Measurements from ENCODE around the gene SHISAL2B. TPM values are rescaled to one million over a fixed set of nuclear protein-coding genes. Genes with fewer than 3 reads are reported as not detected.
"Not testable (repeated sequence)": the region's sequence is repeated elsewhere in the genome, so short reads cannot be mapped to it uniquely, and the experiment has no call there.

The SHISAL2B gene
- total and polyA plus RNA-seq, 8 donors = not detected

DNA sequence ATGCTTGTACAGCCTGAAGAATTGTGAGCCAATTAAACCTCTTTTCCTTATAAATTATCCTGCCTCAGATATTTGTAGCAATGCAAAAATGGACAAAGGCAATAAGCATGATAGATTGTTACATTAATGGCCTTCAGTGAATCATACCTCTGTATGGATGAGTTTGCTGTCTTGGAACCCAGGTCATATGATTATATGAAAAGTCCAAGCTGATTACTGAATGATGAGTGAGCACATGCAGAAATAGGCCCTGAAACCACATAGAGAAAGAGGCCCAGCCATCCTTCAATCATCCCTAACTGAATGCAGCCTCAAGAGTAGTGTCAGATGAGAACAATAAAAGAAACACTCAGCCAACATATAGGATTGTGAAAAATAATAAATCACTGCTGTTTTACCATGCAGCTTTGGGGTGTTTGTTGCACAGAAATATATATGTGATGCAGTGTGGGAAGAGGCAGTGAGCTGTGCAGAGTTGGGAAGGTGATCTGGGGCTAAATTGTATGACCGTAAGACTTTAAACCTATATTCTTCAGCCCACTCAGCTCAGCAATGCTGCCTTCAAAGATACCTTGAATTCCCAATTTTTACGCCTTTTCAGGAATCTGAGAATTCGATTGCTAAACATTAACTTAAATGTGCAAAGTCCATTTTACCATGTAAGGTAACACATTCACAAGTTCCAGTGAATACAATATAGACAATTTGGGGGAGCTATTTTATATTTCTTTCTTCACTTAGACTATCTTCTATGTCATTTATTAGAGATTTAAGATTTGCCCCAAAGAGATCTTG is 36.3 kb upstream of the SHISAL2B start:
- H3K9me3 ChIP-seq = no peaks in the 10 kb centered on the region
- DNase-seq = no peak
- no peaks in the 10 kb centered on the region for H3K36me3 ChIP-seq
- intact Hi-C loops (cut with DNase I; ENCODE audit: low total_unique reads) = no loop called here
- 70 to 82% (median 73%) methylated on average over 3 of the region's 3 CpGs for WGBS, 5 donors
- no peak overlapping the region for H3K27ac ChIP-seq
- no peak overlapping the region for H3K4me3 ChIP-seq
- no peaks in the 10 kb centered on the region for H3K4me1 ChIP-seq
- TF ChIP-seq CTCF (IDR thresholded peaks at IDR 0.05) = no peak
- no peak for TF ChIP-seq EP300 (IDR thresholded peaks at IDR 0.05)
- no peak for TF ChIP-seq POLR2A (IDR thresholded peaks at IDR 0.05)
- no peak for TF ChIP-seq POLR2AphosphoS5 (IDR thresholded peaks at IDR 0.05)
- no peaks in the 10 kb centered on the region for H3K27me3 ChIP-seq

DNA sequence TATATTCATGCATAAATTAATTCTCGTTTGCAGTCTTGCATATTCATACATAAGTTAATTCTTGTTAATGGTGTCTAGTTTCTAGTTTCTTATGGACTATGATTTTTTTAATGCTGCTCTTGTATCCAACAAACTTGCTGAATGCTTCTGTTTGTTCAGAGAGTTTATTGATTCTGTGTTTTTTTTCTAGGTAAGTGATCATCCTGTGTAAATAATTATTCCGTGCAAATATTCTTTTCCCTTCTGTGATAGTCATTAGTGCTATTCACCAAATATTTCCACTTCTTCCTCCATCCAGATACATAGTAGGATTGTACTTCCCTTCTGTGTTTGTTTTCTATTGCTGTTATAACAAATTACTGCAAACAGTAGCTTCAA is 35.8 kb upstream of the SHISAL2B start:
- DNase-seq = no peak
- no peaks in the 10 kb centered on the region for H3K27me3 ChIP-seq
- WGBS, 5 donors = 62 to 72% (median 64%) methylated on average over 2 of the region's 2 CpGs
- intact Hi-C loops (cut with DNase I; ENCODE audit: low total_unique reads) = no loop called here
- no peaks in the 10 kb centered on the region for H3K36me3 ChIP-seq
- H3K4me1 ChIP-seq = no peaks in the 10 kb centered on the region
- no peak for TF ChIP-seq CTCF (IDR thresholded peaks at IDR 0.05)
- no peak for TF ChIP-seq POLR2A (IDR thresholded peaks at IDR 0.05)
- TF ChIP-seq POLR2AphosphoS5 (IDR thresholded peaks at IDR 0.05) = no peak
- TF ChIP-seq EP300 (IDR thresholded peaks at IDR 0.05) = no peak
- H3K9me3 ChIP-seq = no peaks in the 10 kb centered on the region
- H3K27ac ChIP-seq = no peak overlapping the region
- H3K4me3 ChIP-seq = no peak overlapping the region

DNA sequence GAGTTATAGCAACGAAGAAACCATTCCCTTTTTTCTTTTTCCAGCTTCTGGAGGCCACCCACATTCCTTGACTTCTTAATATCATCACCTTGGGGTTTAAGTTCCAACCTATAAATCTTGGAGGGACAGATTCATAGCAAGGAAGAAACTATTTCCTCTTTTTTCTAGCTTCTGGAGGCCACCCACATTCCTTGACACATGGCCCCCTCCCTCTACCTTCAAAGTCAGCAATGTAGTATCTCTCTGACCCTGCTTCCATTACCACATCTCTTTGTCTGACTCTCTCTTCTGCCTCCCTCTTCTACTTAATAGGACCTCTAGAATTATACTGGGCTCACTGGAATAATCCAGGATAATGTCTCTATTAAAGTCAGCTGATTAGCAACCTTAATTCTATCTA is 34.7 kb upstream of the SHISAL2B start:
- Histone ChIP-seq H3K9me3 (no peaks in the 10 kb centered on the region), H3K4me1 (no peaks in the 10 kb centered on the region), H3K27me3 (no peaks in the 10 kb centered on the region), H3K27ac (no peak overlapping the region), H3K36me3 (no peaks in the 10 kb centered on the region), H3K4me3 (no peak overlapping the region)
- no peak for DNase-seq
- no peak for TF ChIP-seq CTCF (IDR thresholded peaks at IDR 0.05)
- no peak for TF ChIP-seq POLR2A (IDR thresholded peaks at IDR 0.05)
- no peak for TF ChIP-seq EP300 (IDR thresholded peaks at IDR 0.05)
- no peak for TF ChIP-seq POLR2AphosphoS5 (IDR thresholded peaks at IDR 0.05)
- intact Hi-C loops (cut with DNase I; ENCODE audit: low total_unique reads) = no loop called here
- 40 to 77% (median 60%) methylated on average over 1 of the region's 1 CpG for WGBS, 5 donors

- H3K36me3 ChIP-seq = no peaks in the 10 kb centered on the region
- H3K9me3 ChIP-seq = no peaks in the 10 kb centered on the region
- H3K4me1 ChIP-seq = no peaks in the 10 kb centered on the region
- TF ChIP-seq POLR2AphosphoS5 (IDR thresholded peaks at IDR 0.05) = no peak
- TF ChIP-seq CTCF (IDR thresholded peaks at IDR 0.05) = no peak
- TF ChIP-seq EP300 (IDR thresholded peaks at IDR 0.05) = no peak
- no peak for TF ChIP-seq POLR2A (IDR thresholded peaks at IDR 0.05)
- WGBS, 5 donors = 70 to 92% (median 82%) methylated on average over 3 of the region's 3 CpGs
- no peak overlapping the region for H3K4me3 ChIP-seq
- intact Hi-C loops (cut with DNase I; ENCODE audit: low total_unique reads) = no loop called here
- H3K27ac ChIP-seq = no peak overlapping the region
- H3K27me3 ChIP-seq = peaks cover 0 to 7% (median 0%) of the 10 kb centered on the region in 3 donors
- DNase-seq = no peak
These were observed 31.0 kb upstream of the SHISAL2B start for GRCh38 chr5:64659289-64659688.

DNA sequence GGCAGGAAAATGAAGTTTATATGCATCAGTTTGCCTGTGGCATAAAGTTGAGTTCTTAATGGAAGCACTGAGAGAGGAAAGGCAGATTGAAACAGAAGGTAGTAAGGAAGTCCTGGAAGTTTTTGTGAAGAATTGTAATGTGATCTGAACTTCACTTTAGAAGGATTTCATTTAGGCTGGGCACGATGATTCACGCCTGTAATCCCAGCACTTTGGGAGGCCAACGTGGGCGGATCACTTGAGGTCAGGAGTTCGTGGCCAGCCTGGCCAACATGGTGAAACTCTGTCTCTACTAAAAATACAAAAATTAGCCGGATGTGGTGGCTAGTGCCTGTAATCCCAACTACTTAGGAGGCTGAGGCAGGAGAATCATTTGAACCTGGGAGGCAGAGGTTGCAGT is 27.1 kb upstream of the SHISAL2B start:
- H3K27me3 ChIP-seq; intact Hi-C loops (cut with DNase I; ENCODE audit: low total_unique reads); H3K27ac ChIP-seq; DNase-seq; H3K9me3 ChIP-seq; H3K36me3 ChIP-seq; H3K4me3 ChIP-seq: not testable (repeated sequence)
- peaks cover 0 to 11% (median 0%) of the 10 kb centered on the region in 4 donors for H3K4me1 ChIP-seq
- 67 to 86% (median 77%) methylated on average over 6 of the region's 6 CpGs for WGBS, 5 donors

All from stomach (tissue), 9 donors.